ENCODE results near the gene GRM1. TPM values are rescaled to one million over a fixed set of nuclear protein-coding genes. Genes with fewer than 3 reads are reported as not detected.

The GRM1 gene
- total and polyA plus RNA-seq, 2 experiments from 2014 or later = not detected

- Histone ChIP-seq H3K4me3 (no peak overlapping the region), H3K4me2 (ENCODE audit: unreplicated experiment) (no peak overlapping the region), H3K79me2 (ENCODE audit: insufficient read depth) (no peaks in the 10 kb centered on the region), H2AFZ (no peak overlapping the region), H3K9me2 (ENCODE audit: insufficient read depth) (no peaks in the 10 kb centered on the region), H3K4me1 (ENCODE audit: insufficient read depth) (no peaks in the 10 kb centered on the region), H3F3A (ENCODE audit: insufficient read depth) (no peaks in the 10 kb centered on the region), H3K27me3 (replicated peaks; ENCODE audit: insufficient read depth) (no peaks in the 10 kb centered on the region), H3K9me3 (ENCODE audit: low read depth) (no peaks in the 10 kb centered on the region), H4K20me1 (ENCODE audit: insufficient read depth) (no peaks in the 10 kb centered on the region), H3K27ac (no peak overlapping the region), H3K36me3 (ENCODE audit: low read depth) (no peaks in the 10 kb centered on the region), H3K9ac (no peak overlapping the region)
- 36 to 38% methylated on average over 3 of the region's 3 CpGs for WGBS, 2 experiments (ENCODE audit: low coverage in 1 of 2, low lambda C conversion rate in 2 of 2, missing lambda C conversion rate in 2 of 2)
- no peak for DNase-seq
- TF ChIP-seq EZH2 (IDR thresholded peaks at IDR 0.05; ENCODE audit: insufficient read depth, poor library complexity, severe bottlenecking) = no peak
- TF ChIP-seq EZH2phosphoT487 (IDR thresholded peaks at IDR 0.05; ENCODE audit: insufficient read depth, low read depth) = no peak
- in situ Hi-C loops (cut with MboI) = no loop called here
Observed at GRCh38 chr6:146209942-146210341, 181.1 kb downstream of the GRM1 start.

- no peak for TF ChIP-seq EZH2 (IDR thresholded peaks at IDR 0.05; ENCODE audit: insufficient read depth, poor library complexity, severe bottlenecking)
- no peak for TF ChIP-seq EZH2phosphoT487 (IDR thresholded peaks at IDR 0.05; ENCODE audit: insufficient read depth, low read depth)
- no peak overlapping the region for H3K9ac ChIP-seq
- H3K9me2 ChIP-seq (ENCODE audit: insufficient read depth) = no peaks in the 10 kb centered on the region
- no peaks in the 10 kb centered on the region for H4K20me1 ChIP-seq (ENCODE audit: insufficient read depth)
- in situ Hi-C loops (cut with MboI) = no loop called here
- no peak overlapping the region for H3K27ac ChIP-seq
- no peak overlapping the region for H3K4me2 ChIP-seq (ENCODE audit: unreplicated experiment)
- H2AFZ ChIP-seq = no peak overlapping the region
- no peaks in the 10 kb centered on the region for H3K4me1 ChIP-seq (ENCODE audit: insufficient read depth)
- 25 to 26% methylated on average over 4 of the region's 4 CpGs for WGBS, 2 experiments (ENCODE audit: low coverage in 1 of 2, low lambda C conversion rate in 2 of 2, missing lambda C conversion rate in 2 of 2)
- no peaks in the 10 kb centered on the region for H3K9me3 ChIP-seq (ENCODE audit: low read depth)
- H3K4me3 ChIP-seq = no peak overlapping the region
- no peak for DNase-seq
- no peaks in the 10 kb centered on the region for H3K79me2 ChIP-seq (ENCODE audit: insufficient read depth)
- H3K27me3 ChIP-seq (replicated peaks; ENCODE audit: insufficient read depth) = no peaks in the 10 kb centered on the region
- H3F3A ChIP-seq (ENCODE audit: insufficient read depth) = no peaks in the 10 kb centered on the region
- H3K36me3 ChIP-seq (ENCODE audit: low read depth) = no peaks in the 10 kb centered on the region
Observed at GRCh38 chr6:146210406-146211083, 181.7 kb downstream of the GRM1 start.

GRCh38 chr6:146211646-146212045, 182.8 kb downstream of the GRM1 start:
- in situ Hi-C loops (cut with MboI) = no loop called here
- Histone ChIP-seq H2AFZ (no peak overlapping the region), H4K20me1 (ENCODE audit: insufficient read depth) (no peaks in the 10 kb centered on the region), H3K4me3 (no peak overlapping the region), H3K9ac (no peak overlapping the region), H3K4me1 (ENCODE audit: insufficient read depth) (no peaks in the 10 kb centered on the region), H3K9me3 (ENCODE audit: low read depth) (no peaks in the 10 kb centered on the region), H3K27ac (no peak overlapping the region), H3K27me3 (replicated peaks; ENCODE audit: insufficient read depth) (no peaks in the 10 kb centered on the region), H3K79me2 (ENCODE audit: insufficient read depth) (no peaks in the 10 kb centered on the region), H3K36me3 (ENCODE audit: low read depth) (no peaks in the 10 kb centered on the region), H3K4me2 (ENCODE audit: unreplicated experiment) (no peak overlapping the region), H3K9me2 (ENCODE audit: insufficient read depth) (no peaks in the 10 kb centered on the region), H3F3A (ENCODE audit: insufficient read depth) (no peaks in the 10 kb centered on the region)
- TF ChIP-seq EZH2phosphoT487 (IDR thresholded peaks at IDR 0.05; ENCODE audit: insufficient read depth, low read depth) (no peak), EZH2 (IDR thresholded peaks at IDR 0.05; ENCODE audit: insufficient read depth, poor library complexity, severe bottlenecking) (no peak)
- 20 to 41% methylated on average over 2 of the region's 2 CpGs for WGBS, 2 experiments (ENCODE audit: low coverage in 1 of 2, low lambda C conversion rate in 2 of 2, missing lambda C conversion rate in 2 of 2)
- DNase-seq = no peak

- Histone ChIP-seq H3K9ac (no peak overlapping the region), H3K9me3 (ENCODE audit: low read depth) (no peaks in the 10 kb centered on the region), H2AFZ (no peak overlapping the region), H3K27me3 (replicated peaks; ENCODE audit: insufficient read depth) (no peaks in the 10 kb centered on the region), H3K4me3 (no peak overlapping the region), H4K20me1 (ENCODE audit: insufficient read depth) (no peaks in the 10 kb centered on the region), H3K4me2 (ENCODE audit: unreplicated experiment) (no peak overlapping the region), H3K9me2 (ENCODE audit: insufficient read depth) (no peaks in the 10 kb centered on the region), H3K27ac (no peak overlapping the region), H3K36me3 (ENCODE audit: low read depth) (no peaks in the 10 kb centered on the region), H3K4me1 (ENCODE audit: insufficient read depth) (no peaks in the 10 kb centered on the region), H3F3A (ENCODE audit: insufficient read depth) (no peaks in the 10 kb centered on the region), H3K79me2 (ENCODE audit: insufficient read depth) (no peaks in the 10 kb centered on the region)
- in situ Hi-C loops (cut with MboI) = no loop called here
- no peak for TF ChIP-seq EZH2phosphoT487 (IDR thresholded peaks at IDR 0.05; ENCODE audit: insufficient read depth, low read depth)
- no peak for TF ChIP-seq EZH2 (IDR thresholded peaks at IDR 0.05; ENCODE audit: insufficient read depth, poor library complexity, severe bottlenecking)
- 24 to 40% methylated on average over 3 of the region's 3 CpGs for WGBS, 2 experiments (ENCODE audit: low coverage in 1 of 2, low lambda C conversion rate in 2 of 2, missing lambda C conversion rate in 2 of 2)
- no peak for DNase-seq
Observed at GRCh38 chr6:146212781-146213180, 183.9 kb downstream of the GRM1 start.

Data from GM23248 (cell line).